LNCaP clone FGC (cell line): ENCODE measurements around the gene THAP4.

Experiments used
- DNase-seq: peaks from one replicate; pipeline ENCODE4 v3.0.0-alpha.2; 2011; ENCODE audit warnings: low read depth
- H3K4me3 ChIP-seq: 2 replicates; pipeline ENCODE4 v1.5.1; 2011; ENCODE audit warnings: mild to moderate bottlenecking, low read depth, low read length, control low read depth
- TF ChIP-seq, protein P1 (sequence below): IDR thresholded peaks from 2 replicates; pipeline ENCODE4 v1.5.1; 2012; ENCODE audit warnings: mild to moderate bottlenecking; ENCODE audit not compliant: control insufficient read depth, insufficient read depth; ENCODE audit errors: extremely low read depth

Gene THAP4

GRCh38 chr2:241677392-241677791, 40.4 kb upstream of the THAP4 start:
- no peak for DNase-seq
- no peak overlapping the region for H3K4me3 ChIP-seq
- TF ChIP-seq, protein P1, sequence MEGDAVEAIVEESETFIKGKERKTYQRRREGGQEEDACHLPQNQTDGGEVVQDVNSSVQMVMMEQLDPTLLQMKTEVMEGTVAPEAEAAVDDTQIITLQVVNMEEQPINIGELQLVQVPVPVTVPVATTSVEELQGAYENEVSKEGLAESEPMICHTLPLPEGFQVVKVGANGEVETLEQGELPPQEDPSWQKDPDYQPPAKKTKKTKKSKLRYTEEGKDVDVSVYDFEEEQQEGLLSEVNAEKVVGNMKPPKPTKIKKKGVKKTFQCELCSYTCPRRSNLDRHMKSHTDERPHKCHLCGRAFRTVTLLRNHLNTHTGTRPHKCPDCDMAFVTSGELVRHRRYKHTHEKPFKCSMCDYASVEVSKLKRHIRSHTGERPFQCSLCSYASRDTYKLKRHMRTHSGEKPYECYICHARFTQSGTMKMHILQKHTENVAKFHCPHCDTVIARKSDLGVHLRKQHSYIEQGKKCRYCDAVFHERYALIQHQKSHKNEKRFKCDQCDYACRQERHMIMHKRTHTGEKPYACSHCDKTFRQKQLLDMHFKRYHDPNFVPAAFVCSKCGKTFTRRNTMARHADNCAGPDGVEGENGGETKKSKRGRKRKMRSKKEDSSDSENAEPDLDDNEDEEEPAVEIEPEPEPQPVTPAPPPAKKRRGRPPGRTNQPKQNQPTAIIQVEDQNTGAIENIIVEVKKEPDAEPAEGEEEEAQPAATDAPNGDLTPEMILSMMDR = no peak

DNA sequence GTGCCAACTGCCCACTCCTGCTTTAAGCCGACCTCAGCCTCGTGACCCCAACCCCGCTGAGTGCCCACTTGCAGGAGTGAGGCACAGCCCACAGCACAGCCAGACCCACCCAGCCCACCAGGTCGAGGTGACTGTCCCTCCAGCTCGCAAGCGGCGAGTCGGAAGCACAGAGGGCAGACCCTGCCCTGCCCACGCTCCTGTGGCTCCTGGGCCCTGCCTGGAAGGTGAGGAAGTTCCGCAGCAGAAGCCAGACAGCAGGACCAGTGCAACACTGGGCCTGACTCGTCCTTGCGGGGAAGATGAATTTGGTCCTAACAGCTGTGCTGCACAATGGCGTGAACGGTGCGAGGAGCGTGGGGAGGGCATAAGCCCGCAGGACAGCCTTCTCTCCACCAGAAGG, 39.7 kb upstream of the THAP4 start:
- H3K4me3 ChIP-seq = no peak overlapping the region
- TF ChIP-seq, protein P1 = no peak
- no peak for DNase-seq

DNA sequence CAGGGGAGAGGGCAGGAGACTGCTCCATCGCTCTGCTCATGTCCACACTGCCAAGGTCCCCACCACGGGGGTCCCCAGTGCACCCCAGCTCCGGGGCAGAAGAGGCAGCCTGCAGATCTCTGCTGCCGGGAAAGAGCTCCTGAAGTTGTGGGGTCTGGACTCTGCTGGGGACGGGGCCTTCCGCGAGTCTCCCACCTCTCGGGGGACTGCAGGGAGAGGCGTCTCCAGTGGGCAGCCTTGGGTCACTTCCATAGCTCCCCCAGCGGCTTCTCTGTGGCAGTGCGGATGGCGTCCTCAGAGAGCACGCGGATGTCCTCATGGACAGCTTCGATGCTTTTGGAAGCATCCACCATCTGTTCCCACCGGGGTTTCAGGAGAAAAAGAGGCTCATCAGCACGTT, 38.9 kb upstream of the THAP4 start:
- DNase-seq = no peak
- H3K4me3 ChIP-seq = no peak overlapping the region
- TF ChIP-seq, protein P1 = no peak

DNA sequence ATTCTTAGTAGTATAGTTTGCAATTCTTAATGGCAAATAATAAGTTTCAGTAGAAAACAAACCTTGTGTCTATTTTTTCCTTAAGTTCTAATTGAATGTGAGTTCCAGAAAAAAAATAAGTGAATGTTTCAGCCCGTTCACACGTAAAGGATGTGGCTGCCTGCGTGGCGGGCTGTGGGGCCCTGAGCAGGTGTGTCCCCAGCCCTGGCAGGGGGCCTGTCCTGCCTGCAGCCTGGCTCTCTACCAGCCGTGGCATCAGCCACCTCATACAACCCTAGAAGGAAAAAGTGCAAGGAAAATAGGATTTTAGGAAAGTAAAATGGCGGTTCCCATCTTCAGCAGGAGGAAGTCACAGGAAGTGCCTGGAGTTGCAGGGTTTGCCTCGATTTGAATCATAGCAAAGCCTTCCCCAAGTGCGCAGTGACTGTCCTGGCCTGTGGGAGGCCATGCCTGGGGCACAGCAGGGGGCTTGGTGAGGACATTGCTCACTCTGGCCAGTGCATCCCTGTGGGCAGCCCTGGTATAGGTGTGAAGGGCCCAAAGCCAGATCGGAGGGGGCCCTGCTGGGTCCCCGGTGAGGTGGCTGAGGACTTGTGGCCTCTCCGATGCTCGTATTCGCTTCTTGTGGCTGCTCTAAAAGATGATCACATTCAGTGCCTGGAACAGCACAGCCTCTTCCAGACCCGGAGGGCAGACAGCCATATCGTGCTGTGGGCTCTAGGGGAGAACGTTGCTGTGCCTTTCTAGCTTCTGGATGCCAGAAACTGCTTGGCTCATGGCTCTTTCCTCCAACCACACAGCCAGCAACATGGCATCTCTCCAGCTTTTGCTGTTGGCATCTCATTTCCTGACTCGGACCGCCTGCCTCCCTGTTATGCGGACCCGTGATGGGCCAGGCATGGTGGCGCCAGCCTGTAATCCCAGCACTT, 37.1 kb upstream of the THAP4 start:
- TF ChIP-seq, protein P1 = no peak
- no peak for DNase-seq
- no peak overlapping the region for H3K4me3 ChIP-seq

- TF ChIP-seq, protein P1 = no peak
- no peak for DNase-seq
- no peak overlapping the region for H3K4me3 ChIP-seq
These were observed 36.3 kb upstream of the THAP4 start for GRCh38 chr2:241673189-241673663.

- DNase-seq = no peak
- H3K4me3 ChIP-seq = no peak overlapping the region
- TF ChIP-seq, protein P1 = no peak
These were observed 35.6 kb upstream of the THAP4 start for GRCh38 chr2:241672243-241673188.
